ENCODE data around the gene ADAMTS6. TPM values are rescaled to one million over a fixed set of nuclear protein-coding genes. Genes with fewer than 3 reads are reported as not detected.

The ADAMTS6 gene
- total RNA-seq, 4 donors from 2014 or later, result 0.80 to 13.2 (median 2.2) TPM

DNA sequence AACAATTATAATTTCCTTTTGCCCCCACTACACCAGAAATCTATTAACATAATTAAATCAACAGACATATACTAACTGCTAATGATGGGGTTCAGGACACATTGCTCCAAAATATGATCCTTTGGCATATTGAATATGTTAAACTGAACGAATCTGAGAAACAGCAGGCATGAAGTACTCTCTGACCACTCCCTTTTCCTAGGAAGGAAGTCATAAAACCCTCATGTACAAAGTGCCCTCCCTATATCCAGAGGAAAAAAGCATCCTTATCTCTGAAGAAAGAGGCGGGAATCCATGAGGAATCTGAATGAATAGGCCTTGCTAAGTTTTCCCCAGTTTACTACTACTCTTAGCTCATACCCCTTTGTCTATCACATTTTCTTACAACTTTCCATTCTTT is 67.9 kb downstream of the ADAMTS6 start:
- no peaks in the 10 kb centered on the region for H3K9me3 ChIP-seq
- H3K4me3 ChIP-seq, result no peak overlapping the region
- H3K36me3 ChIP-seq, result no peaks in the 10 kb centered on the region
- H3K4me1 ChIP-seq, result no peaks in the 10 kb centered on the region
- TF ChIP-seq, protein P1, sequence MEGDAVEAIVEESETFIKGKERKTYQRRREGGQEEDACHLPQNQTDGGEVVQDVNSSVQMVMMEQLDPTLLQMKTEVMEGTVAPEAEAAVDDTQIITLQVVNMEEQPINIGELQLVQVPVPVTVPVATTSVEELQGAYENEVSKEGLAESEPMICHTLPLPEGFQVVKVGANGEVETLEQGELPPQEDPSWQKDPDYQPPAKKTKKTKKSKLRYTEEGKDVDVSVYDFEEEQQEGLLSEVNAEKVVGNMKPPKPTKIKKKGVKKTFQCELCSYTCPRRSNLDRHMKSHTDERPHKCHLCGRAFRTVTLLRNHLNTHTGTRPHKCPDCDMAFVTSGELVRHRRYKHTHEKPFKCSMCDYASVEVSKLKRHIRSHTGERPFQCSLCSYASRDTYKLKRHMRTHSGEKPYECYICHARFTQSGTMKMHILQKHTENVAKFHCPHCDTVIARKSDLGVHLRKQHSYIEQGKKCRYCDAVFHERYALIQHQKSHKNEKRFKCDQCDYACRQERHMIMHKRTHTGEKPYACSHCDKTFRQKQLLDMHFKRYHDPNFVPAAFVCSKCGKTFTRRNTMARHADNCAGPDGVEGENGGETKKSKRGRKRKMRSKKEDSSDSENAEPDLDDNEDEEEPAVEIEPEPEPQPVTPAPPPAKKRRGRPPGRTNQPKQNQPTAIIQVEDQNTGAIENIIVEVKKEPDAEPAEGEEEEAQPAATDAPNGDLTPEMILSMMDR (IDR thresholded peaks at IDR 0.05), result no peak
- TF ChIP-seq POLR2A (IDR thresholded peaks at IDR 0.05), result no peak
- H3K27ac ChIP-seq, result no peak overlapping the region
- no peaks in the 10 kb centered on the region for H3K27me3 ChIP-seq
- no peak for DNase-seq

DNA sequence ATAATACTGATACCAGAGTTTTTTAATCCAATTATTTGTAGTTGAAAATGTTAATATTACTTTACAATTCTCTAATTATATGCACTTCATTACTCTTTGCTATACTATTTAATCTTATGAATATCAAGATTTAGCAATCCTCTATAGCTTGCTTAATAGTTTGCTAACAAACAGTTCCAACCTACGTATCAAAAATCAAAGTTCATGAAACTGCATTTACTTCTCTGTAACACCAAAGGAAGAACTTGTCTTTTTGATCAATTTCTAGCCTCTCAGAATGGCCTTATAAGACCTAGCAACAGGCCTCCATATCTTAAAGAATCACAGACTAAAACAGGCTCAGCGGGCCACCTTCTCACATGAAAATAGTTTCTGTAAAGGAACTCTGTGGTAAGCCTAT is 68.9 kb downstream of the ADAMTS6 start:
- no peaks in the 10 kb centered on the region for H3K4me1 ChIP-seq
- H3K27me3 ChIP-seq, result no peaks in the 10 kb centered on the region
- H3K4me3 ChIP-seq, result no peak overlapping the region
- no peaks in the 10 kb centered on the region for H3K36me3 ChIP-seq
- no peak for DNase-seq
- H3K9me3 ChIP-seq, result no peaks in the 10 kb centered on the region
- TF ChIP-seq, protein P1 (IDR thresholded peaks at IDR 0.05), result no peak
- TF ChIP-seq POLR2A (IDR thresholded peaks at IDR 0.05), result no peak
- no peak overlapping the region for H3K27ac ChIP-seq

DNA sequence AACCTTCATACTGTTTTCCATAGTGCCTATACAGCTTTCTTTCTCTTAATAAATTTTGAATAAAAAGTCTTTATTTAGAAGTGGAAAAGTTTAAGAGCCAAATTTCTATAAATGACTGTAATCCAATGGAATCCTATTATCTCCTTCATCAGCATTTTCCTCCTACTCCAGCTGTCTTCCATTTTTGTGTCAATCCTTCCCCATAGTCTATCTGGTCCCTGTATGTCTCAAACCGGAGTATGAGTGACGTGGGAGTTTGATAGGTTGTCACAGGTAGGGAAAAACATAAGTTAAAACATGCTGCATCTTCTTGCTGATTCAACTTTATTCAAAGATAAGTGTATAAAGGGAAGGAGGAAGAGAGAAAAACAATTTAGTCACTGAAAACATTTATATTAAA is 70.4 kb downstream of the ADAMTS6 start:
- TF ChIP-seq POLR2A (IDR thresholded peaks at IDR 0.05), result no peak
- TF ChIP-seq, protein P1 (IDR thresholded peaks at IDR 0.05), result no peak
- Histone ChIP-seq H3K4me1 (no peaks in the 10 kb centered on the region), H3K27me3 (no peaks in the 10 kb centered on the region), H3K9me3 (no peaks in the 10 kb centered on the region), H3K4me3 (no peak overlapping the region), H3K36me3 (no peaks in the 10 kb centered on the region), H3K27ac (no peak overlapping the region)
- no peak for DNase-seq

DNA sequence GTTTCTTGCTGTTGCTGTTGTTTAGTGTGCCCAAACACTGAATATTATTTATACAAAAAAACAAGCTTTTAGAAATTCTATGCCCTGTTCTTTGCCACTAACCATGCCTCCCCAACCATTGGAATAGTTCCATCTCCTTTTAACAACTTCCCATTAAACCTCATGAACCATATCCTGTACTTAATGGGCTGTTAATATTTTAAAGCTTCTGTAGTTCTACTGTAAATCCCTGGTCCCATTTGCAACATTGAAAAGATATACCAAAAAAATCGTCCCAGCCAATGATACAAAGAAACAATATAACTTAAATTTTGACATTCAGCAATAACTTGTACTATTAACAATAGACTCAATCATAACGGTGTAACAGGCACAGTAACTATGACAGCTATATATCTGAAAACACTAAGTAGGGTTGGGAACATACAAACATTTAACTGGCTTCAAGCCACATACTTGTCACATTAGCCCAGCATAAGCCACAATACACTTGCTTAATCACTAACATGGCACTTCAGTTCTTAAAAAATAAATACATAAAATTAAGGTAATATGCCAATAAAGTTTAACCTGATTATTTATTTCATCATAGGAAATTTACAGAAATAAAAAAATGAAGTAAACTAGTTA is 86.1 kb downstream of the ADAMTS6 start:
- Histone ChIP-seq H3K27me3 (no peaks in the 10 kb centered on the region), H3K36me3 (no peaks in the 10 kb centered on the region), H3K9me3 (no peaks in the 10 kb centered on the region), H3K4me1 (no peaks in the 10 kb centered on the region), H3K27ac (no peak overlapping the region), H3K4me3 (no peak overlapping the region)
- no peak for DNase-seq
- TF ChIP-seq POLR2A (IDR thresholded peaks at IDR 0.05), result no peak
- TF ChIP-seq, protein P1 (IDR thresholded peaks at IDR 0.05), result no peak

DNA sequence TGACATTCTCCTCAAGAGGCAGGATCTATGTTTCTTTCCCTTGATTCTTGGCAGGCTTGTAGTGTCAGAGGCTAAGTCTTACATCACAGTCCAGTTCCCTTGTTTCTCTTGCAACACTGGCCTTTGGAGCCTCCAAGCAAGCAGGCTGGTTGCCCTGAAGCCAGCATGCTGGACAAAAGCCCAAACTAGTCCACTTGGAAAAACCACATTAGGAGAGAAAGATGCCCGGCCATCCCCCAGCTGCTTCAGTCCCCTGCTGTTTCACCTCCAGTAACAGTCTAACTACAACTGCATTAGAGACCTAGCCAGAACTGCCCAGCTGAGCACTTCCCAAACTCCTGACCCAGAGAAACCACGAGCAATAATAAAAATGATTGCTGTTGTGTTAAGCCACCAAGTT is 87.6 kb downstream of the ADAMTS6 start:
- DNase-seq, result no peak
- no peaks in the 10 kb centered on the region for H3K4me1 ChIP-seq
- no peak overlapping the region for H3K4me3 ChIP-seq
- H3K27me3 ChIP-seq, result no peaks in the 10 kb centered on the region
- no peaks in the 10 kb centered on the region for H3K9me3 ChIP-seq
- H3K27ac ChIP-seq, result no peak overlapping the region
- TF ChIP-seq POLR2A (IDR thresholded peaks at IDR 0.05), result no peak
- TF ChIP-seq, protein P1 (IDR thresholded peaks at IDR 0.05), result no peak
- no peaks in the 10 kb centered on the region for H3K36me3 ChIP-seq

DNA sequence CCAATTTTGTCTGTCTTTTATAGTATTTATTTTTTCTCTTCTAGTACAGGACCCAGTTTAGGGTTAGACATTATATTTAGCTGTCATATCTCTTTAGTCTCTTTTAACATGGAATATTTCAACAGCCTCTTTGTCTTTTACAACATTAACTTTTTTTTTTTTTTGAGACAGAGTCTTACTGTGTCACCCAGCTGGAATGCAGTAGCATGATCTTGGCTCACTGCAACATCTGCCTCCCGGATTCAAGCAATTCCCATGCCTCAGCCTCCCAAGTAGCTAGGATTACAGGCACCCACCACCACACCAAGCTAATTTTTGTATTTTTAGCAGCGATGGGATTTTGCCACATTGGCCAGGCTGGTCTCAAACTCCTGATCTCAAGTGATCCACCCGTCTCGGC is 90.1 kb downstream of the ADAMTS6 start:
- Histone ChIP-seq H3K4me3 (no peak overlapping the region), H3K36me3 (no peaks in the 10 kb centered on the region), H3K9me3 (no peaks in the 10 kb centered on the region), H3K27ac (no peak overlapping the region), H3K27me3 (no peaks in the 10 kb centered on the region), H3K4me1 (no peaks in the 10 kb centered on the region)
- TF ChIP-seq, protein P1 (IDR thresholded peaks at IDR 0.05), result no peak
- TF ChIP-seq POLR2A (IDR thresholded peaks at IDR 0.05), result no peak
- DNase-seq, result no peak

Measured in Peyer's patch (tissue), 4 donors.